ENCODE data around the gene RTP3.

RTP3 gene

GRCh38 chr3:46466871-46467403 lies 30.8 kb upstream of the RTP3 start:
- Histone ChIP-seq H2AFZ (ENCODE audit: insufficient read depth, low read length, poor library complexity) (no peak overlapping the region), H2BK12ac (ENCODE audit: low read length) (no peak overlapping the region), H3K27ac (ENCODE audit: low read depth, low read length) (no peak overlapping the region), H3K23ac (ENCODE audit: low read length) (no peak overlapping the region), H3K79me2 (ENCODE audit: control insufficient read depth, insufficient read depth, low read length, poor library complexity) (no peaks in the 10 kb centered on the region), H3K9me3 (ENCODE audit: insufficient read depth, low read depth, low read length) (peaks cover 2% of the 10 kb centered on the region), H3K4me3 (ENCODE audit: low read depth, low read length) (no peak overlapping the region), H2BK5ac (ENCODE audit: low read depth, low read length, poor library complexity) (no peak overlapping the region), H4K8ac (ENCODE audit: low read depth, low read length) (no peak overlapping the region), H3K79me1 (ENCODE audit: low read length) (no peaks in the 10 kb centered on the region), H4K91ac (ENCODE audit: low read depth, low read length) (no peak overlapping the region), H3K4ac (ENCODE audit: low read depth, low read length) (no peak overlapping the region), H4K12ac (ENCODE audit: low read depth, low read length) (no peak overlapping the region), H3K18ac (ENCODE audit: low read length) (no peak overlapping the region), H3K9ac (ENCODE audit: low read length) (no peak overlapping the region), H2BK120ac (ENCODE audit: insufficient read depth, low read length, poor library complexity) (no peak overlapping the region), H3K4me2 (ENCODE audit: low read length) (no peak overlapping the region), H3K4me1 (ENCODE audit: control insufficient read depth in 1 of 2, insufficient read depth in 2 of 2, low read length in 2 of 2) (no peaks in the 10 kb centered on the region), H2AK5ac (ENCODE audit: low read length) (no peak overlapping the region), H3K36me3 (ENCODE audit: control insufficient read depth in 1 of 2, insufficient read depth in 2 of 2, low read length in 2 of 2) (no peaks in the 10 kb centered on the region), H3K14ac (ENCODE audit: low read length) (no peak overlapping the region), H3K27me3 (ENCODE audit: insufficient read depth, low read length) (peaks cover 6% of the 10 kb centered on the region)
- WGBS (ENCODE audit: extremely low coverage, insufficient coverage, insufficient read length) = no CpG with 5 or more reads among the region's 1 CpG
- DNase-seq = no peak

- no peak overlapping the region for H2AFZ ChIP-seq (ENCODE audit: insufficient read depth, low read length, poor library complexity)
- H3K27me3 ChIP-seq (ENCODE audit: insufficient read depth, low read length) = peaks cover 6% of the 10 kb centered on the region
- no peak overlapping the region for H3K4me3 ChIP-seq (ENCODE audit: low read depth, low read length)
- H2BK12ac ChIP-seq (ENCODE audit: low read length) = no peak overlapping the region
- H3K9ac ChIP-seq (ENCODE audit: low read length) = no peak overlapping the region
- H3K9me3 ChIP-seq (ENCODE audit: insufficient read depth, low read depth, low read length) = peaks cover 2% of the 10 kb centered on the region
- H3K36me3 ChIP-seq (ENCODE audit: control insufficient read depth in 1 of 2, insufficient read depth in 2 of 2, low read length in 2 of 2) = no peaks in the 10 kb centered on the region
- no peak overlapping the region for H3K23ac ChIP-seq (ENCODE audit: low read length)
- WGBS (ENCODE audit: extremely low coverage, insufficient coverage, insufficient read length) = no CpG with 5 or more reads among the region's 4 CpGs
- no peak for DNase-seq
- H2BK5ac ChIP-seq (ENCODE audit: low read depth, low read length, poor library complexity) = no peak overlapping the region
- H3K4ac ChIP-seq (ENCODE audit: low read depth, low read length) = no peak overlapping the region
- H2AK5ac ChIP-seq (ENCODE audit: low read length) = no peak overlapping the region
- no peak overlapping the region for H4K8ac ChIP-seq (ENCODE audit: low read depth, low read length)
- no peak overlapping the region for H4K12ac ChIP-seq (ENCODE audit: low read depth, low read length)
- no peak overlapping the region for H3K14ac ChIP-seq (ENCODE audit: low read length)
- H3K27ac ChIP-seq (ENCODE audit: low read depth, low read length) = no peak overlapping the region
- no peaks in the 10 kb centered on the region for H3K4me1 ChIP-seq (ENCODE audit: control insufficient read depth in 1 of 2, insufficient read depth in 2 of 2, low read length in 2 of 2)
- no peak overlapping the region for H3K4me2 ChIP-seq (ENCODE audit: low read length)
- H3K79me2 ChIP-seq (ENCODE audit: control insufficient read depth, insufficient read depth, low read length, poor library complexity) = no peaks in the 10 kb centered on the region
- no peak overlapping the region for H4K91ac ChIP-seq (ENCODE audit: low read depth, low read length)
- no peak overlapping the region for H2BK120ac ChIP-seq (ENCODE audit: insufficient read depth, low read length, poor library complexity)
- no peaks in the 10 kb centered on the region for H3K79me1 ChIP-seq (ENCODE audit: low read length)
- H3K18ac ChIP-seq (ENCODE audit: low read length) = no peak overlapping the region
Measured at GRCh38 chr3:46467562-46467961, 30.2 kb upstream of the RTP3 start.

GRCh38 chr3:46468753-46469600 lies 28.8 kb upstream of the RTP3 start:
- Histone ChIP-seq H3K4me2 (ENCODE audit: low read length) (no peak overlapping the region), H2BK120ac (ENCODE audit: insufficient read depth, low read length, poor library complexity) (no peak overlapping the region), H3K36me3 (ENCODE audit: control insufficient read depth in 1 of 2, insufficient read depth in 2 of 2, low read length in 2 of 2) (no peaks in the 10 kb centered on the region), H4K91ac (ENCODE audit: low read depth, low read length) (no peak overlapping the region), H2AFZ (ENCODE audit: insufficient read depth, low read length, poor library complexity) (no peak overlapping the region), H3K23ac (ENCODE audit: low read length) (no peak overlapping the region), H2BK12ac (ENCODE audit: low read length) (no peak overlapping the region), H4K12ac (ENCODE audit: low read depth, low read length) (no peak overlapping the region), H3K27me3 (ENCODE audit: insufficient read depth, low read length) (peaks cover 6% of the 10 kb centered on the region), H3K4me1 (ENCODE audit: control insufficient read depth in 1 of 2, insufficient read depth in 2 of 2, low read length in 2 of 2) (no peaks in the 10 kb centered on the region), H3K18ac (ENCODE audit: low read length) (no peak overlapping the region), H3K4ac (ENCODE audit: low read depth, low read length) (no peak overlapping the region), H3K27ac (ENCODE audit: low read depth, low read length) (no peak overlapping the region), H3K79me1 (ENCODE audit: low read length) (no peaks in the 10 kb centered on the region), H3K9ac (ENCODE audit: low read length) (no peak overlapping the region), H3K14ac (ENCODE audit: low read length) (no peak overlapping the region), H4K8ac (ENCODE audit: low read depth, low read length) (no peak overlapping the region), H3K79me2 (ENCODE audit: control insufficient read depth, insufficient read depth, low read length, poor library complexity) (no peaks in the 10 kb centered on the region), H2BK5ac (ENCODE audit: low read depth, low read length, poor library complexity) (no peak overlapping the region), H2AK5ac (ENCODE audit: low read length) (no peak overlapping the region), H3K4me3 (ENCODE audit: low read depth, low read length) (no peak overlapping the region), H3K9me3 (ENCODE audit: insufficient read depth, low read depth, low read length) (no peaks in the 10 kb centered on the region)
- DNase-seq = no peak
- no CpG with 5 or more reads among the region's 6 CpGs for WGBS (ENCODE audit: extremely low coverage, insufficient coverage, insufficient read length)

- Histone ChIP-seq H3K9me3 (ENCODE audit: insufficient read depth, low read depth, low read length) (no peaks in the 10 kb centered on the region), H3K4me3 (ENCODE audit: low read depth, low read length) (no peak overlapping the region), H2BK120ac (ENCODE audit: insufficient read depth, low read length, poor library complexity) (no peak overlapping the region), H3K4ac (ENCODE audit: low read depth, low read length) (no peak overlapping the region), H3K14ac (ENCODE audit: low read length) (no peak overlapping the region), H2AK5ac (ENCODE audit: low read length) (no peak overlapping the region), H3K27ac (ENCODE audit: low read depth, low read length) (no peak overlapping the region), H3K23ac (ENCODE audit: low read length) (no peak overlapping the region), H3K9ac (ENCODE audit: low read length) (no peak overlapping the region), H3K79me2 (ENCODE audit: control insufficient read depth, insufficient read depth, low read length, poor library complexity) (no peaks in the 10 kb centered on the region), H4K91ac (ENCODE audit: low read depth, low read length) (no peak overlapping the region), H3K18ac (ENCODE audit: low read length) (no peak overlapping the region), H2BK12ac (ENCODE audit: low read length) (no peak overlapping the region), H3K4me1 (ENCODE audit: control insufficient read depth in 1 of 2, insufficient read depth in 2 of 2, low read length in 2 of 2) (no peaks in the 10 kb centered on the region), H2AFZ (ENCODE audit: insufficient read depth, low read length, poor library complexity) (no peak overlapping the region), H4K8ac (ENCODE audit: low read depth, low read length) (no peak overlapping the region), H3K36me3 (ENCODE audit: control insufficient read depth in 1 of 2, insufficient read depth in 2 of 2, low read length in 2 of 2) (no peaks in the 10 kb centered on the region), H3K27me3 (ENCODE audit: insufficient read depth, low read length) (no peaks in the 10 kb centered on the region), H3K79me1 (ENCODE audit: low read length) (no peaks in the 10 kb centered on the region), H3K4me2 (ENCODE audit: low read length) (no peak overlapping the region), H2BK5ac (ENCODE audit: low read depth, low read length, poor library complexity) (no peak overlapping the region), H4K12ac (ENCODE audit: low read depth, low read length) (no peak overlapping the region)
- DNase-seq = no peak
- no CpG with 5 or more reads among the region's 3 CpGs for WGBS (ENCODE audit: extremely low coverage, insufficient coverage, insufficient read length)
Measured at GRCh38 chr3:46469680-46470357, 28.0 kb upstream of the RTP3 start.
